ENCODE results near the gene PARVA.

Gene PARVA

DNA sequence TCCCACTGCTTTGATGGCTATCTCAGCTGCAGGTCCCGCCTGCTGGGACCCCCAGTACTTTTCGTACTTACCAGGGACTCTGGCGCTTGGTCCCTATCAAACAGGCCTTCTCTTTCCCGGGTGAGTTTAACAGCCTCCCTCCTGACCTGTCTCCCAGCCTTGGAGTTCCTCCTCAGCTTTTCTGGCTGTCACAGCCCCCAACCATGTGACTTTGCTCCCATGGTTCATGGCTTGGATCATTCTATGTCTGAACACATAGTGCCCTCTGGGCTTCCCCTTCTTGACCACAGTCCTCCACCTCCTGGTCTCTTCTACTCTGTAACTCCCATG, 56.9 kb downstream of the PARVA start:
- FAIRE-seq, result no peak

DNA sequence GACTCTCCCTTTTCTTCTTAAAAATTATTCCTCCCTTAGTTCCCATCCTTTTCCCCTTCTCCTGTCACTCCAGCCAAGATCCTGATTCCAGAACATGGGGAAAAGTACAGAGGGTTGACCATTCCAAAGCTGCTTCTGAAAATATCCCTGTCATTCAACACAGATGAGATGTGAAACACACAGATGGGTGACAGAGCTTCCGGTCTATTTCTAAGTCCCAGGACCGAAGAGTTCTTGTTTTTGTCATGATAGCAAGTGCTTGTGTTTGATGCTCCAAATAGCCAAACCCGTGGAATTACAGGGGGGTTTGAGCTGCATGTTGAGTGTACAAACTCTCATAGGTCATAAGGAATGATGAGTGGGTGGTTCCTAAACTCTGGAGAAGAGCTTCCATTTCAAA, 57.9 kb downstream of the PARVA start:
- FAIRE-seq, result no peak

DNA sequence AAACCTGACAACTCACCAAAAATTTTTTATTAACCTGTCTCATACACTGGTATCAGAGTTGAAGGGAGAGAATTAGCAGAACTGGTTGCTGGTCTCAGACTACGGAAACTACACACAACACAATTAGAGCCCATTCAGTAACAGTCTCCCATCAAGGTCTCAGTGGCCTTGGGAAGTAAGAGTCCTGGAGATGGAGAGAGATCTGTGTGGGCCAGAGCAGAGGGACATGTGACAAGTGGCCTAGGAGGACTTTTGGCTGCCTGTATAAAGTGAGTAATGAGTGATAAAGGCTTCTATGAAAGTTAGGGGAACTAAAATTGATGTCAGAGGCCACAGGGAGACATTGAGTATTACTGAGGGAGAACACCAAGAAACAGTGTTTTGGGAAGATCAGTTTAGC, 58.9 kb downstream of the PARVA start:
- no peak for FAIRE-seq

DNA sequence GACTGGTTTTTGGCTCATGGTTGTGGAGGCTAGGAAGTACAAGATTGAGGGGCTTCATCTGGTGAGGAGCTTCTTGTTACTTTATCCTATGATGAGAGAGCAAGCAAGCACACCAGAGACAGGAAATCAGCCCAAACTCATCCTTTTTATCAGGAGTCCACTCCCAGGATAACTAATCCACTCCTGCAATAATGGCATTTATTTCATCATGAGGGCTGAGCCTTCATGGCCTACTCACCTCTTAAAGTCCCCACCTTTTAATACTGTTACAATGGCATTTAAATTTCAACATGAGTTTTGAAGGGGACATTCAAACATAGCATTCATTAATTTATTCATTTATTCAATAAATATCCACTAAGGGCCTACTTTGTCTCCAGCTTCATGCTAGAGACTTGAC, 60.9 kb downstream of the PARVA start:
- FAIRE-seq, result no peak

DNA sequence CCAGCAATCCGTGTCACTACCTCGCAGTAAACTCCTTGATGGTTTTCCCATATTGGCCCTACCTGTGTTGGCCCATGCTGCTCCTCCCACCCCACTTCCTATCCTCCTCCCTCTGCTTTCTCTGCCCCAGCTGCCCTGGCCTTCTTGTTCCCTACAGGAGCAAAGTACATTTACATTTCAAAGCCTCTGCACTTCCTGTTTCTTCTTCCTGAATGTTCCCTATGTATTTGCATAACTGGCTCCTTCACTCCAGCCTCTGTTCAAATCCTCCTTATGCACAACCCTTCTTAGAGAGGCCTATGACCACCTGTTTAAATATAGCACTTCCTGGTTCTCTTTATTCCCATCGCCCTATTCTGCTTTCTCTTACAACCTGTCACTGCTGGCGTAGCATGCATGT, 62.2 kb downstream of the PARVA start:
- no peak for FAIRE-seq

DNA sequence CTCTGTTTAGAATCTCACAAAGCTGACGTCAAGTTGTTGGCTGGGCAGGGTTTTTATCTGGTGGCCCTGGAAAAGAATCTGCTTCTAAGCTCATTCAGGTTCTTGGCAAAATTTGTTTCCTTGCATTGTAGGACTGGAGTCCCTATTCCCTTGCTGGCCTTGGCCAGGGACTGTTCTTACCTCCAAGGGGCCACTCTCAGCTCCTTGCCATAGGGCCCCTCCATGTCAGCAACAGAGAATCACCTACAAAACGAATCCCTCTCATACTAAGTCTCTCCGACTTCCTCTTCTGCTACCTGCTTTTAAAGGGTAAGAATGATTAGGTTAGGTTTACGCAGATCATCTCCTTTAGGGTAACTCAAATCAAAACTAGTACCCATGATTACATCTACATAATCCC, 63.2 kb downstream of the PARVA start:
- FAIRE-seq, result no peak

DNA sequence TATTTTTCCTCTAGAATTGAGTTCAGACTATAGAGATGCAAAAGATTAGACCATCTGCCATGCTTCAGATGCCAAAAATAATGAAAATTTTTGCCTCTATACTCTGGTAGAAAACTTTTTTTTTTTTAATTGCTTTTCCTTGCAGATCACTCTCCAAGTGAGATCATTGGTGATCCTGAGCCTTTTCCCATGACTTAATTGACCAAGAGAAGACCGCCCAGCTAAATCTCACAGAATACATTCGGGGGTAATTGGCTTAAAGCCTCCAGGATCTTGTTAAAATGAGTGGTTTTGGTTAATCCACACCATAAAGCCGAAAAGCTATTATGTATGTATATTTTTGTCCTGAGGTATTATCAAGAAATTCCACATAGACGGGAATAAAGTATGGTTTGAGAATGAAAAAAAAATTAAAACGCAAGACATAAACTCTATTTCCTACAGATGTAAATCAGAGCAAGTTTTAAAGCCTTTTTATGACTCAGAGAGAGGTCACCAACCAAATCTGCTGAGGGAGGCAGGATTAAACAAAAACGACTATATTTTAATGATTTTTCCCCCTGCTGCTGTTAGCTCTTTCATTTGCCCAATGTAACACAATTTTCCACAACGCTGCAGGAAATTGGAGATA, 64.0 kb downstream of the PARVA start:
- no peak for FAIRE-seq

DNA sequence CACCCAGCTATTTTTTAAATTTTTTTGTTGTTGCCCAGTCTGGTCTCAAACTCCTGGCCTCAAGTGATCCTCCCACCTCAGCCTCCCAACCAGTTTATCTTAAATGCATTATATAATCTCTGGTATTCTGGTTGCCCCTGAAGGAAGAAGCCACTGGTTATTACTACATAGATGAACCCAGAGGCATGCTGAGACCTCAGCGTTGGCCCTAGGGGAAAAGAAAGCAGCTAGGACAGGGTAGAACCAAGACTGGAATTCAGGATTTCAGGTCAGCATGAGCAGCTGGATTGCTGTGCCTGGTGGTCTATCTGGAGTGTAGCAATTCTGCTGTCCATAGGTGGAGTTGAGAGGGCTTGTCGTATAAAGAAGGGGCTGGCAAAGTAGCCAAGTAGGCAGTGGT, 67.2 kb downstream of the PARVA start:
- FAIRE-seq, result no peak

DNA sequence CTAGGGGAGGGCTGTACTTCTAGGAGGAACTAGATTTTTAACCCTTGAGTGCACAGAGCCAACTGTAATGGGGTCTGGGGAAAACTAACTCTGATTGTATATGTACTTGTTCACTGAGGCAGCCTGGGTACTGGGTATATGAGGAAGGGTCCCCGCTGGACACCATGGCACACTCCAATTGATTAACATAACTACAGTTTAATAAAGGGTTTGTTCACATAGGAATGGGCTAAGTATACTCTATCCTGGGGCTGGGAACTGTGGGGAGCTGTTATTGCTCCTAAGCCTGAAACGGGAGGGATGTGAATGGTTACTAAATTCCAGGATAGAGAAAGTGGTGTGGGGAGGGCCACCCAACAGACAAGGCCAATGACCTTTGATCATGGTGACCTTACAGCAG, 67.6 kb downstream of the PARVA start:
- no peak for FAIRE-seq

DNA sequence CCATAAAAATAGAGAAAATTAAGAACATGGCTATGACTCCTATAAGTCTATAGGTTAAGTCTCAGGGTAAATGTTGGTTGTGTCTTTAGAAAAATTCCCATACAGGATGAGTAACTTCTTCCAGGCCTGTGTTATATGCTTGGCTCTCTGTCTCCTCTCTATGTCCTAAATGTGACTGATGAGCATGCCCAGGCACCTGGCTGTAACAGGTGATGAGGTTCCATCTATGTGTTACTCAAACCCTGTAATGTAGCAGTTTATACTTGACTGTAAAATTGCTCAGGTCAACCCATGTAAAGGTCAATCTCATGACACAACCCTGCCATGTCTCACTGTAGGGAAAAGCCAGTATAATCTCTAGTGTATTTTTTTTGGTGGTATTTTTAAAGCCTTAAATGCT, 69.5 kb downstream of the PARVA start:
- no peak for FAIRE-seq

DNA sequence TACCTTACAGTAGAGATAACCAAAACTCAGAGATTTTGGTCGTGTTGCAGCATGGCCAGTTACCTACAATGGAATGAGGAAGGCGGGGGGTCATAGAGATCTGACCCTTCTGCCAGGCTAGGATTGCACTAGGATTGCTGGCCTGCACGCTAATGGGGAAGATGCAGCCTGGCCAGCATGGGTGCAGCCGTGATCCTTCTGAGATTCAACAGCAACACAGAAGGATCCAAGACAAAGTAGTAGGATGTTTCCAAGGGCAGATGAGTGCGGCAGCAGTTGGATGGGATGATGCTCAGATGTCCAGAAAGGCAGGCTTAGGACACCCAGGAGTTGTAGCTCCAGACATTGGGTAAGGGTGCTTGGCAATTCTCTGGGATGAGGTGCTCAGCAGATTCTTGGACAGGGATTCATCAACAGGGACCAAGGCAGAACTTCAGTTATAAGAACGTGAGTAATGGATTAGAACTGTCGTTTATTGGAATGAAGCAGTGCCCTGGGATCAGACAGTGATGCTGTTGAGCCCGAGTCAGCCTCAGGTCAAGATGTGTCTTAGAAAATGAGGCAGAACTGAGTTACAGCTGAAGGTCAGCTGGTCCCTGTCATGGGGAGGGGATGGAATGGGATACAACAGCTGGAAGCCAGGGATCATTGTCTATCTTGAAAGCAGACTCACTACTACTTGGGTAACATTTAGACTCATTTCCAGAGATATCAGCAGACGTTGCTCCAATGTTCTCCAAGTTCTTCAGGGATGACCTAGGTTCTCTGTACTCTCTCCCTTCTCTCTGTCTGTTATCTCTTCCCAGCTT, 71.0 kb downstream of the PARVA start:
- FAIRE-seq, result no peak

DNA sequence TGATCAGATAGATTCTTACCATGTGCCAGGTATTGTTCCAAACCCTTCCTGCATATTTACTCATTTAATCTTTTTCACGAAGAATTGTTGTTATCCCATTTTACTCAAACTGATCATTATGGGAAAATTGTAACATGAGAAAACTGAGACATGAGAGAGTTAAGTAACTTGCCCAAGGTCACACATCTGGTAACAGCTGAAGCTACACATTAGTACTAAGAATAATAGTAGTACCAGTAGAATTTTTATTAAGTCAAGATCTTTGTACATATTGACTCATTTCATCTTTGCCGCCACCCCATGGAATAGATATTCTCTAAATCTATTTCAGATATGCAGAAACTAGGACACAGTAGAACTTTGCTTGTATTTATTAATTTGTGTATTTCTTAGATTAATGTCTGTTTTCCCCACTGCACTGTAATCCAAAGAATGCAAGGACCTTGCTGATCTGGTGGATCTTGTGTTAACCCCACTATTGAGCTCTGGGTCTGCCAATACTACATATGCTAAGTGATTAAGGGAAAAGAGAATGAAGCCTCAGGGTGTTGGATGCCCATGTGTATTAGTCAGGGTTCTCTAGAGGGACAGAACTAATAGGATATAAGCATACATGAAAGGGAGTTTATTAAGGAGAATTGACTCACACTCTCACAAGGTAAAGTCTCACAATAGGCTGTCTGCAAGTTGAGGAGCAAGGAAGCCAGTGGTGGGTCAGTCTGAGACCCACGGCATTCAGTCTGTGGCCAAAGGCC, 72.8 kb downstream of the PARVA start:
- FAIRE-seq, result no peak

DNA sequence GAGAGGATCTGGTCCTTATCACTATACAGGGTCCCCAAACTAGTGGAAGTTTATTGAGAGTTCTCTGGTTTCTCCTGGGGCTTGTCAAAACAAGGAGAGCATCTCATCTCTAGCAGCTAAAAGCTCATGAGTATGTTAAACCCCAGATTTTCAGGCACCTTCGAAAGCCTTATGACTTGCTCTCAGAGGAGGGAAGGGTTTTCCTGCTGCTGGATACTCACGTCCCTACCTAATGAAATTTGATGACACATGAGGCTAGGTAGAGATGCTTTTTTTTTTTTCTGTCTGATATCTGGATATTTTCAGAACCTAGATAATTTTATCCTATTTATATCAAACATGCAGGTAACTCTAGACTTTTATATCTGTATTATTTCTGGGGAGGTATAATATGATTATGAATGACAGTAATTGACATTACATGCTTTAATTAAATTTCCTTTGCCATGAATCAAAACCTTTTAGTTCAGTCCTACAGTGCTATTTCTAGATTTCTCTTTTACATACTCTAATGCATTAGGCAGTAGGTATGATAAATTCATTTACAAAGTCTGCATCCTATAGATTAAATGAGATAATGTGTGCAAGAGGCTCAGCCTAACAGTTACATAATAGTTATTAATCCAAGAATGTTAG, 73.9 kb downstream of the PARVA start:
- FAIRE-seq, result no peak

DNA sequence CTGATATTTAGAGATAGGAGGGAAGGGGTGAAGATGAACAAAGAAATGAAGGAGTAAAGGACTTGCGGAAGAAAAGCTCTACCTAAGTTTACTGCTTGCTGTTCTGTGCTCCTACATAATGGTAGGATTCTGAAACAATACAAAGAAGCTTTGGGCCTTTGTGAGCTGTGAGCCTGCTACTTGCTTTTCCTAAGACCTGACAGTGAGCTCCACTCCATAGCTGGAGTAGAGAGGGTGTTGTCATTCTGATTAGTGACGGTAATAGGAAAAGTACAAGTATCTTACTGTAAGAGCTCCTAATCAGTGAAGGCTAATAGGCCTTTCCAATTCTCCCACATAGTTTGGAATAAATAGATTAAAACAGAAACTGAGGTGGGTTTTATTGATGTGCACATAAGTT, 75.9 kb downstream of the PARVA start:
- FAIRE-seq, result no peak

DNA sequence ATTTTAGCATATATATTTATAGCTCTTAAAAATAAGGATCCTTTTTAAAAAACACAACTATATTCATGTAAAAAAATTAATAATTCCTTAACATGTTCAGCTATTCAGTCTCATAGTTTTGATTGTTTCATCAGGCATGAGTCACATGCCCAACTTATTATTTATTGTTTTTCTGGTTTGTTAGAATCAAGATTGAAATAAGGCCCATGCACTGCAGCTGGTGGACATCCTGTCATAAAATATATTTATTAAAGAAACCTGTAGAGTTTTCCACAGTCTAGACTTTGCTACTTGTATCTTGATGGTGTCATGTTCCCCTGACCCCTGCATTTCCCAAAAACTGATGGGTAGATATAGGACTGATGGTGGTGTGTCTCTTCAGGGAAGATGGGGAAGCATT, 77.4 kb downstream of the PARVA start:
- no peak for FAIRE-seq

DNA sequence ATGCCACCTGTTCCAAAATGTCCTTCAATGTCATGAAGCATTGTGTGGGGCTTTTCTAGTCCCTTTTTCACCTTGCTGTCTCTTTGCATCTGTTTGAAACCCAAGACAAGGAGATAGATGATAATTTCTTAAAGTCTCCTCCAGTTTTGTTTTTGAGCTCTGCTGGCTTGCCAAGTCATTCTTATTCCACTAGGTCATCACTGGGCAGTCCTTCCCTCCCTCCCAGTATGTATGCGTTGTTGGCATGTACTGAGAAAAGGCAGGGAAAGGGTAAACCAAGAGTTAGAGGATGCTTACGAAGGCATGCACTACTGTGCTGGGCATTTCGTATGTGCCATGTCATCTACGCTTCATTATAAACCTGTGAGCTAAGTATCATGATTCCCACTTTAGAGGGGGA, 78.6 kb downstream of the PARVA start:
- FAIRE-seq, result no peak

DNA sequence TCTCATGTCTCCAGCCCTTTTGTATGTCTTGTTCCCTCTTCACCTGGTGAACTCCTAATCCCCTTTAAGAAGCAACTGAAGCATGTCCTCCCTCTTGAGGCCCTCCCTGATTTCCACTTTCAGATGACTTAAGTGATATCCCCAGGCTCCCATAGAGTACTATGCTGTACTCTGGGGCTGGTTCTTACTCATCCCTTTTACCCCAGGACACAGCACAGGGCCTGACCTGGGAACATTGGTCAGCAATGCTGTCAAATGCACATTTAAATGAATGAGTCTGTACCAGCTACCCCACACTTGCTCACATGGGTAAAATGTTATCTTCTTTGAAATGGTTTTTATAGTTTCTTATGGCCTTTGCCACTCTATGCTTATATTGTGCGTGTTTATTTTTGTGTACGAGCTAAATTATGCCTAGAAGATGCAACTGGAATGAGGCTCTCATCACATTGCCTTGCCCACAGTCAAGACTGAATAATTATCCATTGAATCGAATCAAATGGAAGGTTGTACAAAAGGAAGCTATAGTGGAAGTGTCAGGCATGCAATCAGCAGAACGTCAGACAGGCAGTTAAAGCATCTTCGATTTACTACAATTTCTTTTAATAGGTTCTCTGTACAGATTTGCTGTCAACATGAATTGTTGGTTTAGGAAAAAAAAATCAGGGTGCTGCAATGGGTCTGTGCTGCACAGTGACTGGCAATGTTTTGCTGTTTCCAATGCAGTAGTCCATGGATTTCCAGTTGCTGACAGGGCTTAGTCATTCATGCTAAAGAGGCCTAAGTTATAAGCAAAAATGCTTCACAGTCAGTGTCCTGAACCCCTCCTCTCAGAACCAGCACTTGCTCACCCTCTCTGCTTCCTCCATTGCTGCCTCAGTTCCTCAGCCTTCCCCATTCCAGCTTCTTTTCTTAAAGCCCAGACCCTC, 79.5 kb downstream of the PARVA start:
- FAIRE-seq, result no peak

DNA sequence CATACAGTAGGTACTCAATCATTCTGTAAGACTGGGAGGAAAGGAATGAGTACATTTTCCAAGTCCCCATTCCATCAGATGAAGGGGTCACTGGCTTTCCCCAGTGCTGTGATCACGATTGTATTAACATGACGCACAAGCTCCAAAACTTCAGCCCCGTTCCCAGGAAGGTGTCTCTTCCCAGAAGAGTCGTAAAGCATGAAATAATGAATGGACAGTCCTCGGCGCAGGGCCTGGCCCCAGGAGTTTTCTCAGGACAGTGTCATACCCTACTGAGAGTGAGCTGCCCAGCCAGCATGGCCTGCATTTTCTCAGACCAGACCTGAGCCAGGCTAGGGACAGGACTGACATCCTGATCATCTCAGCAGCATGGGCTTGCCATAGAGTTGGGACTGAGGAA, 80.7 kb downstream of the PARVA start:
- no peak for FAIRE-seq

DNA sequence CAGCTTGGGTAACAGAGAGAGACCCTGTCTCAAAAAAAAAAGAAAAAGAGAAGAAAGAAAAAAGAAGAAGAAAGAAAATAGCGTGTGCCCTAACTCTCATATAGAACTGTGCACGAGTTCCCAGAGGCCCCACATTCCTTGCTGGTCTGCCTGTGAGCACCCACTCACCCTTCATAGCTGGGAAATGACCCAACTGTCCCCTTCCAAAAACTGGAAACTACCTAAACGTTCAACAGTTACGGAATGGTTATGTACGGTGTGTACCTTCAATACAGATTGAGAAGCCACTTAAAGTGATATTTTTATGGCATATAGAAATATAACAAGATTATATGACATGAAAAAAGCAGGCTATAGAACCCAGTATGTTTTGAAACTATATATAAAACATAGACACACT, 82.0 kb downstream of the PARVA start:
- no peak for FAIRE-seq

DNA sequence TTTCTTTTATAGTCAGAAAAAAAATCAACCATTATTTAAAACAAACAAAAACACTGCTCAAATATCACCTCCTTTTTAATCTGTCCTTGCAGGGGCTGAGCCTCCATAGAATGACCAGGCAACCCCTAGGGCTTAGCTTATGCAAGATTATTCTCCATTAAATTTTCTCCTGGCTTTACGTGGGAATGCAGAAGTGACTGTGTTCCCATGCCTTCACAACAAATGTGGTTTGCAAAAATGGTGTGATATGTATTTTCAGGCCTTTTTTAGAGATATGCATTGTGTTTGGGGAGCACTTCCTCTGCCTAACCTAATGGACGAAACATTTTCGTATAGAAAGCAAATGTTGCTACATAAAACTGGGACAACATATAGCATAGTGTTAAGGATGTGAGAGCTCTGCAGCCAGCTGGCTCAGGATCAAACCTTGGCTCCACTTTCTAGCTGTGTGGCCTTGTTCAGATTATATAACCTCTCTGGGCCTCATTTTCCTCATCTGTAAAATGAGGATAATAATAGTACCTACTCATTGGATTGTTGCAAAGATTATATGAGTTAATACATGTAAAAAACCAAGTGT, 82.6 kb downstream of the PARVA start:
- FAIRE-seq, result no peak

DNA sequence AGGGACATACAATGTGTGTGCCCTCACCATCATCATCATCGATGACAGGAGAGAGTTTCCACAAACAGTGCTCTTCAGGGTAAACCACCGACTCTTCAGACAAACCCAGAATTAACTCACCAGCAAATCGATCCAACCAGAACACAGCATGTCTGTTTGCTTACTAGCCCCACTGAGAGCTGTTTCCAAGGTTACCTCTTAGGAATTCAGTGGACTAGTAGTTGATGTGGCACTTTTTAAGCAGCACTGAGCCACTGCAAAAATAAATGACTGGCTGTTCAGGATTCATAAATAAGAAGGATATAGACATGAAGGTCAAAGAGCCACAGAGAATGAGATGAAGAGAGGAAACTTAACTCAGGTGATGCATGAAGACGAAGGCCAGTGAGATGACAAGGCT, 83.1 kb downstream of the PARVA start:
- FAIRE-seq, result no peak

DNA sequence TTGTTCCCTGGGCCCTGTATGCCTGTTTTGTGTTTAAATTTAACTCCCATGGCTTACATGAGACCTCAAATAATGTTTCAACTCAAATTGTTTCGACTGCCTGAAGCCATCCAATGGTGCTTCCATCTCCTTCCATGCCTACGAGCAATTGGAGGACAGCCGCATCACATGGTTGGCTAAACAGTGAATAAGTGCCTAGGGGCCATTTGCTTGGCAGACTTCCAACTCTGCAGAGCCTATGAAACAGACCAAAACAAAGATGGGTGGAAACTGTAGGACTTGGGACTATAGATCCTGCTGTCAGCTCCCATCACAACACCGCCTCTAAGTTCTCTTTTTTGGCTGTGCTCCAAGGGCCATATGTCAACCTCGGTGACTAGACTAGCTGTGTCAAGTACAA, 84.1 kb downstream of the PARVA start:
- FAIRE-seq, result no peak

Measured in TTC549 (cell line).